PC-3 (cell line): ENCODE measurements around the gene IDI2.

ENCODE experiments used
- EZH2 ChIP-seq: fragments of 300-600 bp; sonication (generic); IDR thresholded peaks from one replicate; pipeline ENCODE4 v1.6.1; 2017; ENCODE audit warnings: antibody characterized with exemption, mild to moderate bottlenecking, low read length; ENCODE audit not compliant: unreplicated experiment
- EZH2phosphoT487 ChIP-seq: fragments of 300-600 bp; sonication (generic); IDR thresholded peaks from 2 replicates; pipeline ENCODE4 v1.6.1; 2018; ENCODE audit warnings: mild to moderate bottlenecking, antibody characterized with exemption, low read length, borderline replicate concordance
- TF ChIP-seq, protein P1 (sequence below): fragments of 300-600 bp; sonication (generic); conservative IDR thresholded peaks from 2 replicates; pipeline ENCODE4 v1.5.1; 2017; ENCODE audit warnings: antibody characterized with exemption, low read depth, mild to moderate bottlenecking, low read length

GRCh38 chr10:1048349-1048731, 22.7 kb upstream of the IDI2 start:
- TF ChIP-seq, protein P1, sequence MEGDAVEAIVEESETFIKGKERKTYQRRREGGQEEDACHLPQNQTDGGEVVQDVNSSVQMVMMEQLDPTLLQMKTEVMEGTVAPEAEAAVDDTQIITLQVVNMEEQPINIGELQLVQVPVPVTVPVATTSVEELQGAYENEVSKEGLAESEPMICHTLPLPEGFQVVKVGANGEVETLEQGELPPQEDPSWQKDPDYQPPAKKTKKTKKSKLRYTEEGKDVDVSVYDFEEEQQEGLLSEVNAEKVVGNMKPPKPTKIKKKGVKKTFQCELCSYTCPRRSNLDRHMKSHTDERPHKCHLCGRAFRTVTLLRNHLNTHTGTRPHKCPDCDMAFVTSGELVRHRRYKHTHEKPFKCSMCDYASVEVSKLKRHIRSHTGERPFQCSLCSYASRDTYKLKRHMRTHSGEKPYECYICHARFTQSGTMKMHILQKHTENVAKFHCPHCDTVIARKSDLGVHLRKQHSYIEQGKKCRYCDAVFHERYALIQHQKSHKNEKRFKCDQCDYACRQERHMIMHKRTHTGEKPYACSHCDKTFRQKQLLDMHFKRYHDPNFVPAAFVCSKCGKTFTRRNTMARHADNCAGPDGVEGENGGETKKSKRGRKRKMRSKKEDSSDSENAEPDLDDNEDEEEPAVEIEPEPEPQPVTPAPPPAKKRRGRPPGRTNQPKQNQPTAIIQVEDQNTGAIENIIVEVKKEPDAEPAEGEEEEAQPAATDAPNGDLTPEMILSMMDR: no peak
- no peak for TF ChIP-seq EZH2
- no peak for TF ChIP-seq EZH2phosphoT487
